Dedifferentiated amniotic fluid mesenchymal stem cell (primary cell): ENCODE measurements around the gene SPRTN.
"Not testable (repeated sequence)": the region's sequence is repeated elsewhere in the genome, so short reads cannot be mapped to it uniquely, and the experiment has no call there.

ENCODE experiments used
- DNase-seq: peaks from one replicate; pipeline ENCODE4 v3.0.0-alpha.2; 2016; ENCODE audit errors: extremely low spot score

The SPRTN gene

GRCh38 chr1:231335663-231336602 lies 2.2 kb upstream of the SPRTN start:
- DNase-seq: no peak

GRCh38 chr1:231337043-231337471 lies 1.0 kb upstream of the SPRTN start:
- peak; percentile 58 for DNase-seq

- peak; percentile 93 for DNase-seq
Measured at GRCh38 chr1:231337472-231338269, 422 bp upstream of the SPRTN start, which contains the start of gene EXOC8. TSS of gene EXOC8 (minus strand) at chr1:231337852. CDS start at chr1:231337745, 107 bp downstream.

DNA sequence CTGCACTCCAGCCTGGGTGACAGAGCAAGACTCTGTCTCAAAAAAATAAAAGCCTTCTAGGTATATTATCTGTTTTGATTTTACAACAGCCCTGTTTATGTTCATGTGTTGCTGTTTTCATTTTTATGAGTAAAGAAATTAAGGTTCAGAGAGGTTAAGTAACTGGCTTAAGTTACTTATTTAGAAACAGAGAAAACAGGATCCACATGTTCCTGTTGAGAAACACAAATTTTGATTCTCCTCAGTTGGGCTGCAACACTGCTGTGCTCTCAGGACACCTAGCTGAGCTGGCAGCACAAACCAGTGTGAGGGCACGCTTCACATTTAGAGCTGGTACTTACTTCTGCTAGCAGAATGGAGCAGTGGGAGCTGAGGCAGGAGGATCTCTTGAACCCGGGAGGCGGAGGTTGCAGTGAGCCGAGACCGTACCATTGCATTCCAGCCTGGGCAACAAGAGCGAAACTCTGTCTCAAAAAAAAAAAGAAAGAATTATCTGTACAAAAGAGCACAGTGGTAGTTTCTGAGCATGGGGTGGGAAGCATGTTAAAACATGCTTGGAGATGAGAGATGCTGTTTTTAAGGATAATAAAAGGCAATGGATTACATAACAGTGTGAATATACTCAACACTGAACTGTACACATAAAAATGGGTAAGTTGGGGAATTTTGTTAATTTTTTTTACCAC lies 2.4 kb downstream of the SPRTN start:
- DNase-seq: no peak

GRCh38 chr1:231347961-231348360 lies 9.9 kb downstream of the SPRTN start:
- no peak for DNase-seq

DNA sequence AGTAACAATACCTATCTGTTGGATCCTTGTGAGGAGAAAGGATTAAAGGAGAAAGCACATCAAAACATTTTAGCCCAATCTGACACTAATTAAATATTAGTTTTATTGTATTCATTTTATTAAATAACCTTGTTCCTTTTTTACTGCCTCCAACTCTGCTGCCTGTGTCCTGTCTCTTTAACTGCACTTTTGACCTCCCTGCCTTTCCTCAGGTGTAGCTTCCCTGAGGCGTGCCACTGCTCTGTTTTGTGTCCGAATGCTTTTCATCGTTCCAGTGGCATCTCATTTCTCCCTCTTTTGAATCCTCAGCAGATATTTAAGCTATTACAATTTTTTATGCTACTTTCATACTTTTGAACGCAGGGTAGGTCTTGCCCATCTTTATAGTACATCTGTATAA lies 10.3 kb downstream of the SPRTN start:
- DNase-seq: no peak

GRCh38 chr1:231348856-231349255 lies 10.8 kb downstream of the SPRTN start:
- not testable (repeated sequence) for DNase-seq

- no peak for DNase-seq
Measured at GRCh38 chr1:231351816-231352215, 13.7 kb downstream of the SPRTN start.

GRCh38 chr1:231353086-231353485 lies 15.0 kb downstream of the SPRTN start:
- DNase-seq: no peak

GRCh38 chr1:231354330-231355020 lies 16.4 kb downstream of the SPRTN start:
- no peak for DNase-seq

DNA sequence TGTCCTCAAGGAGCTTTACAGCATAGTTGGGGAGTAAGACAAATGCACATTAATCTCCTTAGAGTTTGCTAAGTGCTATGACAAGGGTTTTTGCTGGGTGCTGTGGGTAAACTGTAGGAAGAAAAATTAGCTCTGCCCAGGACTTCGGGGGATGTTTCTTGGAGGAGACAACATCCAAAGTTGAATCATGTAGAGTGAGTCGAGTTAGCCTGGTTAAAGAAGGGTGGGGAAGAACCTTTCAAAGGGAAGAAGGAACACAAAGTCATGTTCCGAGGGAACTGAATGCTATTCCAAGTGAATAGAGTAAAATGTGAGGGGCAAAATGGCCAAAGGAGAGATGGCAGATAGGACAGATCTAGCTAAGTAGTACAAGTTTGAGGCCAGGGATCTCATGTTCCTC lies 17.1 kb downstream of the SPRTN start:
- no peak for DNase-seq

DNA sequence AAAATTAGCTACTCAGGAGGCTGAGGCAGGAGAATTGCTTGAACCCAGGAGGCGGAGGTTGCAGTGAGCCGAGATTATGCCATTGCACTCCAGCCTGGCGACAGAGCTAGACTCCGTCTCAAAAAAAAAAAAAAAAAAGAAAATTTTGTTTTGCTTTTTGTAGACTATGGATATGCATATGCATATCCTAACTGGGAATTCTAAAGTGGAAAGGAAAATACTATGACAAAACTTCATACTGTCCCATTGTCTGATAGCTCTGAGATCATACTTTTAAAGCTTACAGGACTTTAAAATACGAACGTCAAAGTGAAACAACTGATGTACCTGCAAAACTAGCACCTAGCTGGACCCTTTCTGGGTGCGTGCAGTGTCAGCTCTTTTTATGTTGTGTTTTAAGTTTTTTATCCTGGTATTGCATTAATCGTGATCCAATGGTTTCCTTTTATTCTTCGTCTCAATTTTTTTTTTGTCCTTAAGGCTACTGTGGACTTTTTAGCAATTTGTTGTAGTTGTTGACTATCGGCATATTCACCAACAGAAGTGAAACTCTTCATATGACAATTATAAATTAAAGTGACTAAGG lies 19.2 kb downstream of the SPRTN start:
- no peak for DNase-seq

GRCh38 chr1:231357831-231358354 lies 19.8 kb downstream of the SPRTN start:
- DNase-seq: peak; percentile 67

DNA sequence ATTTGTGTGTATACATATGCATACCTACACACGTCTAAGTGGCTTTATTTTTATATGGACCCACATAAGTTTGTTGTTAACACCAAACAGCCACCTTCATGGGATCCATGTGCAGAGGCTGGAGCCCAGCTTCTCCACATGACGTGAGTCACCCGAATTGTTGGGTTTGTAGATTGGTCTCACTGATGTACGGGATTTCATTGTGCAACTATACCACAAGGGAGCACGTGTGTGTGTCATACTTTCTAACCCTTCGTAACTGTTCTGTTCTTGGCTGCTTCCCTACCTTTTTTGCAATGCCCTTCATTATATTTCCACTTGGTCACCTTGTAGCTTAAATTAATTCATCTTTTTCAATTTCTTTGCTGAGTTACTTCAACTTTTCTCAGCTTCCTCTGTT lies 21.0 kb downstream of the SPRTN start:
- no peak for DNase-seq

- no peak for DNase-seq
Measured at GRCh38 chr1:231362325-231362724, 24.2 kb downstream of the SPRTN start.

DNA sequence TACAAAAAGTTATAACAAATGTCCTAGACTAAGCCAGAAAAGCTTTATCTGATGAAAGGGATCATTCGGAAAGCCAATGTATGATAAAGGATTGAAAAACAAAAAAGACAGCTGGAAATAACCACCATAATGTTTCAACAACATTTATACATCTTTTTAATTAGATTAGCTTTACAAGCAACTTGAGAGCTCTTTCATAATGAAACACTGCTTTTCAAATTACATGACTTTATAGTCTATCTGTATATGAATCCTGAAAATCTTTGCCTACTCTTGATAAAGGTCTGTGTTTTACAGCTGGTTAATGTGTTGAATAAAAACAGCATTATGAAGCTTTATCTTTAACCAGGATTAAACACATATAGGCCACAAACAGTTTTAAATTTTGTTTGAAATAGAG lies 25.5 kb downstream of the SPRTN start:
- DNase-seq: no peak

DNA sequence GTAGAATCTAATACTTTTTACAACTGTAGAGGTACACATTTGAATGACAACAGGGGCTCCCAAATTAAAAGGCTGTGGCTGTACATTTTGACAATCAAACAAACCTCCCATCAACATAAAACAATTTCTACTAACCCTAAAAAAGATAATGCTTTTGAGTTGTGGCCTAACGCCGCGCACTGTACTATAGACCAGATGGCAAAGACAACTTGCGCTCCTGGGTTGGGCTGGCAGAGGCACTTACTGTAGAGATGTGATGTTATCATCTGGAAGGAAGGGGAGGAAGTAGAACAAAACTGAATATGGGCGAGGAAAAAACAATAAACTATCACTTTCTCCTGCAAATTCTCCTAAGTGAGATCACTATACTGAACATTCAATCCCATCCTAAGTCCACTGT lies 26.1 kb downstream of the SPRTN start:
- DNase-seq: no peak

DNA sequence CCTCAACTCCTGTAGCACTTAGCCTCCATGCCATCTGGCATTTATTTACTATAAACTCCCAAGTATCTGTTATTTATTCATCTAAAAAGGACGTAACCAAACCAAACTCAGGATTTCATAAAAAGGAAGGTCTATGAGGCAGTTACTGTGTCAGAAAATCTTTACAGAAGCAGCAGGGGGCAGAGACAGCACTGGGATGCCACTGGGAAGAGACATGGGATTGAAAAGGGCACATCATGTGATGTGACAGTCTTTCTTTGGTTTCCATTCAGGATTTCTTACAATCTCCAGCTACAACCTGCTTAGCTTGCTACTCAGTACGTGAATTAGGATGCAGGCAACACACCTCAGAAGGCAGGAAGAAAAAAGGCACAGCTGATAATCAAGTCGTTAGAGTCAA lies 31.2 kb downstream of the SPRTN start:
- DNase-seq: no peak

DNA sequence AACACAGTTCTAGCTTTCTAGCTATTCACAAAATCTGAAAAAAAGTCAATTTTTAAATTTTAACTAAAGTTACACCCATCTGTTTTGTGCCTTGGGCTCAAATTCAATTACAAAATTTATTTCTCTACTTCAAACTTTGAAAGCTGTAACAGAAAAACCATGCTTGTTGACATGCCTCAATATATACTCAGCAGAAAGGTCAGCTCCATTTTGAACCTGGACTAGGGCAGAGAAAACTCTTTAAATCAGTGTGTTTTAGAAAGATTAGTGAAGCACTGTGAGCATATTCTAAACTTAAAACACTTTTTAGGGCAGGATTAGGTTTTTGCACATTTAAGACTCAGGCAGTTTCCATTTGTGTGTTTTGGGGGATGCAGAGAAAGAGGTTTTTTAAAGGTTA lies 34.4 kb downstream of the SPRTN start:
- no peak for DNase-seq

DNA sequence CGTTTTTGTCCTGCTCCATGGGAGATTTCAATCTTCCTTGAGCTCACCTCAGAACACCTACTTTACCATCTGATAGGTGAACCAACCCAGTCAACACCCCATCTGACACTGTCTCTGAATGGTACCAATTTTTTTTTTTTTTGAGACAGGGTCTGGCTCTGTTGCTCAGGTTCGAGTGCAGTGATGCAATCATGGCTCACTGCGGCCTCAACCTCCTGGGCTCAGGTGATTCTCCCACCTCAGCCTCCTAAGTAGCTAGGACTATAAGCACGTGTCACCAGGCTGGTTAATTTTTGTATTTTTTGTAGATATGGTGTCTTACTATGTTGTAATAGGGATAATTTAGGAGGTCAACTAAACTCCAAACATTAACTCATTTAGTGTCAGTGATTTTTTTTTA lies 36.3 kb downstream of the SPRTN start:
- DNase-seq: no peak

DNA sequence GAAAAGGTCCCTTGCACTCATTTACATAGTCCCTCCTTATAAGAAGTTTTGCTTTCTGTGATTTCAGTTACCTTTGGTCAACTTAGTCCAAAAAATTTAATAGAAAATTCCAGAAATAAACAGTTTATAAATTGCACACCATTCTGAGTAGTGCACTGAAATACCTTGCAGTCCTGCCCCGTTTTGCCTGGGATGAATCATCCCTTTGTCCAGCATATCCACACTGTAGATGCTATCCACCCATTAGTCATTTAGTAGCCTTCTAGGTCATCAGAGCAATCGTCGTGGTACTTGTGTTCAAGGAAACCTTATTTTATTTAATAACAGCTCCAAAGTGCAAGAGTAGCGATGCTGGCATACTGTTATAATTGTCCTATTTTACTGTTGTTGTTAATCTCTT lies 38.0 kb downstream of the SPRTN start:
- no peak for DNase-seq
